SK-N-MC (cell line): ENCODE data around the gene PODN.

Source experiments
- DNase-seq: peaks from one replicate; pipeline ENCODE4 v3.0.0-alpha.2; 2011; ENCODE audit warnings: low read depth, low spot score
- H3K27ac ChIP-seq: fragments of 200-600 bp; sonication (generic); 2 replicates; pipeline ENCODE4 v1.5.1; 2016; ENCODE audit warnings: mixed run types
- H3K36me3 ChIP-seq: fragments of 200-600 bp; sonication (generic); 2 replicates; pipeline ENCODE4 v1.6.1; 2017; ENCODE audit warnings: antibody characterized with exemption, low read length, mixed read lengths; ENCODE audit not compliant: insufficient read depth
- H3K4me3 ChIP-seq: fragments of 200-600 bp; sonication (generic); 2 replicates; pipeline ENCODE4 v1.5.1; 2016
- H3K9ac ChIP-seq: fragments of 200-600 bp; sonication (generic); 2 replicates; pipeline ENCODE4 v1.8.0; 2017; ENCODE audit warnings: mixed run types, mixed read lengths; ENCODE audit not compliant: insufficient read length
- H3K9me3 ChIP-seq: fragments of 200-600 bp; sonication (generic); 2 replicates; pipeline ENCODE4 v1.6.1; 2017; ENCODE audit warnings: low read depth, mild to moderate bottlenecking, antibody characterized with exemption, low read length, moderate library complexity, mixed read lengths
- EZH2 ChIP-seq: fragments of 200-600 bp; sonication (generic); IDR thresholded peaks from one replicate; pipeline ENCODE4 v1.6.1; 2017; ENCODE audit warnings: antibody characterized with exemption
- FOXP2 ChIP-seq: optimal IDR thresholded peaks from 2 replicates; pipeline ENCODE3; 2011; ENCODE audit warnings: mild to moderate bottlenecking, moderate library complexity; ENCODE audit not compliant: insufficient read depth; ENCODE audit errors: extremely low read length, control extremely low read depth
- POLR2AphosphoS5 ChIP-seq: IDR thresholded peaks from 2 replicates; pipeline ENCODE4 v1.6.1; 2012; ENCODE audit warnings: mild to moderate bottlenecking, low read depth, low read length, borderline replicate concordance

PODN gene

DNA sequence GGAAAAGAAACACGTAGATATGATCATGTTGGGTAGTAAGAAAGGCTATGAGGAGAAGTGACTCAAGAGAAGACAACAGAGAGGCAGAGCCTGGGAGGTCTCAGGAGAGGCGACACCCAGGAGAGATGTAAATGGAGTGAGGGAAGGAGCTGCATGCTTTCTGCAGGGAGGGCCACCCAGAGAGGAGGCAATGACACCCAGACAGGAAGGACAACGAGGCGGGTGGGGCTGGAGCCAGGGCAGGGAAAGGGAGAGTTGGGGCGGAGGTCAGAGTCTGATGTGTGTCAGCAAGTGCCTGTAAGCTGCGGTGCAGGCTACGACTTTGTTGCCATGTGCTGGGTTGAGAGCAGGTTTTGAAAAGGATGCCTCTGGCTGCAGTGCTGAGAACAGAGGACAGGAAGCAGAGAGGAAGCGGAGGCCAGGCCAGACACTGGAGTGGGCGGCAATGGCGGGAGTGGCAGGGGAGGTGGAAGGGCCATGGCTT lies 49.1 kb downstream of the PODN start:
- no peaks in the 10 kb centered on the region for H3K36me3 ChIP-seq
- H3K9me3 ChIP-seq, result no peaks in the 10 kb centered on the region
- H3K4me3 ChIP-seq, result no peak overlapping the region
- no peak for TF ChIP-seq FOXP2
- no peak for TF ChIP-seq POLR2AphosphoS5
- no peak for TF ChIP-seq EZH2
- H3K9ac ChIP-seq, result no peak overlapping the region
- DNase-seq, result no peak
- no peak overlapping the region for H3K27ac ChIP-seq

- TF ChIP-seq POLR2AphosphoS5 (no peak), EZH2 (no peak), FOXP2 (no peak)
- Histone ChIP-seq H3K4me3 (no peak overlapping the region), H3K27ac (no peak overlapping the region), H3K9ac (no peak overlapping the region), H3K9me3 (no peaks in the 10 kb centered on the region), H3K36me3 (no peaks in the 10 kb centered on the region)
- DNase-seq, result no peak
Measured at GRCh38 chr1:53111693-53112092, 49.7 kb downstream of the PODN start.

- no peak for DNase-seq
- TF ChIP-seq FOXP2 (no peak), POLR2AphosphoS5 (no peak)
- Histone ChIP-seq H3K27ac (no peak overlapping the region), H3K36me3 (no peaks in the 10 kb centered on the region), H3K9ac (no peak overlapping the region), H3K4me3 (no peak overlapping the region), H3K9me3 (no peaks in the 10 kb centered on the region)
Measured at GRCh38 chr1:53112271-53112774, 50.3 kb downstream of the PODN start.

DNA sequence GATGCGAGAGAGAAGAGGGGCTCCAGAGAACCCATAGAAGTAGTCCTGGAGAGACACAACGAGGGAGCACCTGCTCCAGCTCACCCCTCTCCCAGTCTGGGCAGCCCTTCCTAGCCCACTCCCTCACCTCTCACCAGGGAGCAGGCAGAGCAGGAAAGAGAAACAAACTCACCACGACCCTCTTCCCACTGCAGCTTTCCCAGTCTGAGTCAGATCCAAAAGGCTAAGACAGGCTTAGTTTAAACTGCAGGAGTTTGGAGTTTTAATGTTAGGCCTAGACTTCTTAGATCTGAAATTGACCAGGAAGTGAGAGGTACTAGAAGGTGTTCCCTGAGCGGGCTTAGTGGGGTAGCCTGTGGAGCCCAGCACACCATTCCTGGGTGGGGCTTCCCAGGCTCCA lies 50.8 kb downstream of the PODN start:
- DNase-seq, result no peak
- TF ChIP-seq POLR2AphosphoS5, result no peak
- TF ChIP-seq FOXP2, result no peak
- Histone ChIP-seq H3K27ac (no peak overlapping the region), H3K9me3 (no peaks in the 10 kb centered on the region), H3K36me3 (no peaks in the 10 kb centered on the region), H3K9ac (no peak overlapping the region), H3K4me3 (no peak overlapping the region)

- TF ChIP-seq POLR2AphosphoS5, result no peak
- TF ChIP-seq EZH2, result no peak
- TF ChIP-seq FOXP2, result no peak
- Histone ChIP-seq H3K27ac (no peak overlapping the region), H3K9me3 (no peaks in the 10 kb centered on the region), H3K9ac (no peak overlapping the region), H3K4me3 (no peak overlapping the region), H3K36me3 (no peaks in the 10 kb centered on the region)
- DNase-seq, result no peak
Measured at GRCh38 chr1:53114090-53114489, 52.1 kb downstream of the PODN start.

DNA sequence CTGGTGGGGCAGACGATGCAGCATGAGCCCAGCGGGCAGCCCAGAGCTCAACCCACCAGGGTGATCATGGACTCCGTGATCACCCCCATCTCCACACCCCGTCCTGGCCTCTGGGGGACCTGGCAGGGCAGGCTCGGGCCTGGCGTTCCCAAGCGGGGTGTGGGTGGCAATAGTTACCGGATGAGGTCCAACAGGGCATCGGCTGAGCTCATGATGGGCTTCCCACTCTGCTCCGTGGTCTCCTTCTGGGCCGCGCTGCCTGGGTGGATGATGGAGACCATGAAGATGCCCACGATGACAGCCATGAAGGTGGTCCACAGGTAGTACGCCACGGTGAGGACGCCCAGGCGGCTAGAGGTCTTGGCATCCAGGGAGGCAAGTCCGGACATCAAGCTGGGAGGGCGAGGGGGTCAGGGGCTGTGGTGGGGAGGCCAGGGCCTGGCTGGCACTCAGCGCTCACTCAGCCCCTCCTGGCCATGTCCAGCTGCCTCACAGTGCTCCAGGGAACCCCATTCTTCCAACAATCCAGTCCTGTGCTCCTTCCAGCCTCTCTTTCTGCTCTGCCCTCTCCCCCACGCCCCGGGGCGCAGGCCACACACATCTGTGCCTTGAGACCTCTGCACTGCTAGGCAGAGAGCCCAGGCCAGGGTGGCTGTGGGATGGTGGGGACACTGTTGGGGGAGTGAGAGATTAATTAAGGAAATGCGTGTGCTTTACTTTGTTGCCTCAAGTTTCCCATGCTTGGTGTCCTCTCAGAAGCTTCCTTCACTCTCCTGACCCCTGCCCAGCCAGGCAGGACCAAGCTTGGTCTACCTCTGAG lies 52.8 kb downstream of the PODN start:
- Histone ChIP-seq H3K27ac (no peak overlapping the region), H3K9me3 (no peaks in the 10 kb centered on the region), H3K9ac (no peak overlapping the region), H3K36me3 (no peaks in the 10 kb centered on the region), H3K4me3 (no peak overlapping the region)
- DNase-seq, result no peak
- TF ChIP-seq FOXP2 (no peak), EZH2 (no peak), POLR2AphosphoS5 (no peak)

- Histone ChIP-seq H3K9me3 (no peaks in the 10 kb centered on the region), H3K27ac (no peak overlapping the region), H3K36me3 (no peaks in the 10 kb centered on the region), H3K4me3 (no peak overlapping the region), H3K9ac (no peak overlapping the region)
- TF ChIP-seq POLR2AphosphoS5 (no peak), EZH2 (no peak), FOXP2 (no peak)
- no peak for DNase-seq
Measured at GRCh38 chr1:53115403-53116306, 53.6 kb downstream of the PODN start.

GRCh38 chr1:53116307-53116810 lies 54.3 kb downstream of the PODN start:
- no peak for DNase-seq
- Histone ChIP-seq H3K27ac (no peak overlapping the region), H3K9me3 (no peaks in the 10 kb centered on the region), H3K4me3 (no peak overlapping the region), H3K36me3 (no peaks in the 10 kb centered on the region), H3K9ac (no peak overlapping the region)
- TF ChIP-seq FOXP2 (no peak), POLR2AphosphoS5 (no peak), EZH2 (no peak)
